ENCODE results near the gene ABCG2.

Gene ABCG2

DNA sequence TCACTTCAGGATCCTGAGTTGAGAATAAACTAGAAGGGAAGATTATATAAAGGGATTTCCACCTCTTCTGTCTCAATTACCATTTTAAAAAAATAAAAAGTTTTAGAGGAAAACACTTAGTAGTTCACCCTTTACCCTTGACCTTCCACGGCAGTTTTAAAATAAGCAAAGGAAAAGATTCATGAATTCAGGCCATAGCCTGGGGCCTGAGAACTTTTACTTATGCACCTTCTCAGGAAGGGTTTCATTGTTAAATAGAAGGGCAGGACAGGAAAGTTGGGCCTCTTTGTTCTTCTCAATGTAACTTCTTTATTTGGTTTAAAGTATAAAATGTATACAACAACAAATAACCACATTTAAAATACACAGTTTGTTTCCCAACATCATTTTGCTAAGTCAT lies 96.1 kb downstream of the ABCG2 start:
- DNase-seq: no peak

DNA sequence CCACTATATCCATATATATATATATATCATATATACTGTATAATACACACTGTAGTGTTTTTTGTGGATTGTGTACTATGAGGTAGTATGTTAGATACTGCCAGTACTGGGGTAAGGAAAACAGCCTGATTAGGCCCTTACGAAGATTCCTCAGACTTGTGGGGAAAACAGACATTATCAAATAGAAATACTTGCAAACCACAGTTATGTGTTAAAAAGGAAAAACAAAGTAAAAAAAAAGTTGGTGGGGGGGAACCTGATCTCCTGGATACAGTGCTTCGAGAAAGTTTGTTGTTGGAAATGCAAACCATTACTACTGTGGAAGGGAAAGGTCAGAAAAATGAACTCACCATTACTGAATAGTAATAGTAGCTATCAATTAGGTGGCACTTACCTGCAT lies 98.0 kb downstream of the ABCG2 start:
- DNase-seq: no peak

DNA sequence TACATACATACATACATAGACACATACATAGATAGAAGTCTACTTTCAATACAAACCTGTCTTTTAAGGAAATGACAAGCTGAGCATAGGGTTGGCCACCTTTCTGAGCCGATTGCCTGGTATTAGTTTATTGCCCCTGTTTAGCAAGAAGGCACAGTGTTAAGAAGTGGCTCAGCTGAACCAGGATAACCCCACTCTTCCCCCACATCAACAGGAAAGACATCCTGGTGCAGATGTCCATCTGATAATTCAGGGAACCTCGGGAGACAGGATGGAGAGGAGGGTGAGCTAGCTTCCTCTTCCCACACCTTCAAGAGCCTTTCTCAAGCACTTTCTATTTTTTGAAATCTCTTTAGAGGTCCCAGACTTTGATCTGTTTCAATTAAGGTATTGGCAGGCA lies 98.7 kb downstream of the ABCG2 start:
- no peak for DNase-seq

DNA sequence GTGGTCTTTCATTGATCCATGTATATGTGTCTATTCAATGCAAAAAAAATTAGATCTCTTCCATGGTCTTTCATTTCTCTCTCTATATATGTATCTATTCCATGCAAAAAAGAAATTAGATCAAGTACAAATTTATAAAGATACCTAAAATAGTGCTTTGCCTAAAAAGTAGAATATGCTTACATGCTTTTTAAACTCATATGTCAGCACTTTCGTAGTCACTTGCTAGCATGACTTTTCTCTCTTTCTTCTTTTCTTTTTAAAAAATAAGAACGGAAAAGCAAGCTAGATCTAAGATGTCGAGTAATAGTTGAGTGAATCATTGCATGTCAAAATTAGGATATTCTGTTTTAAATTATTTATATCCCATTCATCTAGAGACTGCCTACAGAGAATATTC lies 100.1 kb downstream of the ABCG2 start:
- no peak for DNase-seq

DNA sequence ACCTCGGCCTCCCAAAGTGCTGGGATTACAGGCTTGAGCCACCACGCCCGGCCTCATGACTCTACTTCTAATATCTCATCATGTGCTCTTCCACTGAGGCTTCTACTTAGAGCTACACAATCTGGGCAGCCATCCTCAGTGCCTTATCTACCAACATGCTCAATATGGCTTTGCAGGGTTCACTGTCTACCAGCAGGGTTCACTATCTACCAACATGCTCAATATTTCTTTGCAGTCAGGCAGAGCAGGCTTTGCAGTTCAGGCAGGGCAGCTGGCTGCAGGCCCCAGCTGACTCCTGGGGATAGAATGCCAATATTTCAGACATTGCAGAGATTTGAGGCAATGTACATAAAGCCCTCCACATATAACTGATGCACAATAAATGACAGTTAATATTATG lies 103.5 kb downstream of the ABCG2 start:
- DNase-seq: peak; percentile 34

DNA sequence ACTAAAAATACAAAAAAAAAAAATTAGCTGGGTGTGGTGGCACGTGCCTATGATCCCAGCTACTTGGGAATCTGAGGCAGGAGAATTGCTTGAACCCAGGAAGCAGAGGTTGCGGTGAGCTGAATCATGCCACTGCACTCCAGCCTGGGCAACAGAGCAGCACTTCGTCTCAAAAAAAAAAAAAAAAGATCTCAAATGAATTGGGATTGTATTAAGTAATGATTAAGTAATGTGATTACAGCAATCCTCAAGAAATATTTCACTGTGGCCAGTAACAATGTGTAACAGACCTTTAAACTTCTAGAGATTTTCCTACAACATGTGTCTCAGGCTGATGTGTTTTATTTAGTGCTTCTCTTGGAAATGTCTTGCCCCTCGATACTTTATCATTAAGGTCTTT lies 104.2 kb downstream of the ABCG2 start:
- DNase-seq: no peak

DNA sequence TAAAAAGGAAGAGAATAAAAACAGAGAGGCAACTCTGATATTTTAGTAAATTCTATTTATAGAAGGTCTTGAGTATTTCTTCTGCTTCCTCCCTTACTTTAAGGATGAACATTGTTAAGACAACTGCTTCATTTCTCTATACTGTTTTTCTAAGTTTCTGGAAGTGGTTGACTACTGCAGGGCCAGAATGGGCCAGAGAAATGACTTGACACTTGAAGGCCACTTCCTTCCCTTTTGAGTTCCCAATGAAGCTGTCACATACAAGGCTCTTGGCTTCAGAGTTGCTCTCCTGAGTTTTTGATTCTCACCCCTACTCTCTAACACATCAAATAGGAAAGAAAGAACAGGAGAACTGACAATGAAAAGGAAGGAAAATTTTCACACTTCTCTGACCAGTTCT lies 113.4 kb downstream of the ABCG2 start:
- DNase-seq: no peak

DNA sequence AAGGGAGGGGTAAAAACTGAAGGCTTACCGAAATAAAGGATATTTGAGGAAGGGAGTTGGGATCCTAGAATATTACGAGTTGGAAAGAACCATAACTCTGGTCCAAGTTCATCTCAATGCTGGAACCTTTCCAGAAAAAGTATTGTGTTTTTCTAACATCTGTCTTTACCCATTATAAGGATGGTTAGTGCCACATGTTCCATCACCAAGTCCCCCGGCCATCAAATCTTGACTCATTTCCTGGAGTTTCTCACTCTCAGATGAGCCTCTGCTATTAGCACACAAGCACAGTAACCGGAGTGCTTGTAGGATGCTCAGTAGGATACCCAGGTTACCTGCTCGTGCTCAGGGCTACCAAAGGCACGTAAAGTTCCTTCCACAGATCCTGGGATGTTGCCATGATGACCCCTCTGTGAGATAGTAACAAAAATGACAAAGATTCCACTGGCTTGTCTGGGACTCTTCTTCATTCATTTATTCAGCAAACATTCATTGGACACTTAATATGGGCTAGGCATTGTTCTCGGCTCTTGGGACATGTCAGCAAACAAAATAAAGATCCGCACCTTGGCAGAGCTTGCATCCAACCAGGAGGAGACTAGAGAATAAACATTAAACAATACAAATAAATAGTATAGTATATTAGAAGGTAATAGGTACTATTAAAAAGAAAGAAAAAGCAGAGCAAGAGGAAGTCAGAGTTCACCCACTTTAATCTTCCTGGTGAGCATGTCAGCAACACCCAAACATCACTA lies 114.7 kb downstream of the ABCG2 start:
- DNase-seq: no peak

DNA sequence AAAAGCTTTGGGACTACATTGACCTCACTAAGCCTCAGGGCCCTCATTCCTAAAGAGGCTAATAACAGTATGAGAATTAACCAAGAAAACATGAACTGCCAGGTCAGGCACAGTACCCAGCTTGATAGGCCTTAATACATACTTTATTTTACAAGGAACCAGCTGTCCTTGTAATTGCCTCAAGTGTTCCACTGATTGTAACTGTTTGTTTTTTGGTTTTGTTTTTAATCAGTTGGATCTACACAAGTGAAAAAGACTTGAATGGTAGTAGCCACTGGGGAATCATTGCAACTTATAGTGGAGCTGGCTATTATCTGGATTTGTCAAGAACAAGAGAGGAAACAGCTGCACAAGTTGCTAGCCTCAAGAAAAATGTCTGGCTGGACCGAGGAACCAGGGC lies 115.4 kb downstream of the ABCG2 start:
- DNase-seq: no peak

DNA sequence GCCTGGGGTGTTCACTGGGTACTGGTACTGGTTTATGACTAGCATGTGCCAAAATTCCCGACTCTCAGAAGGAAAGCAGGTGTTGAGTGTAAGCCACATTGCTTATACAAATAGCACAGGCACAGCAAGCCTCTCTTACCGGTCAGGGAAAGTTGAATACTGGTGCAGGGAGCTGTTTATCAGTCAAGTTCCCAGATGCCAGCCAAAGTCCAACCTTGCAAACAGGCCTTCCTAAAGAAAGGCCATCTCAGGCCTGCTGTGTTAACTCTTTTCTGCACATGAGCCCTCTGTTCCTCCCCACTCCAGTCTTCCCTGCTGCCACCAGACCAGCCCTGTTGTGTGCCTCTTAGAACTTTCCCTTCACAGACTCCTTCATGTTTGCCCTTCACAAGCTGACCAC lies 116.8 kb downstream of the ABCG2 start:
- no peak for DNase-seq

DNA sequence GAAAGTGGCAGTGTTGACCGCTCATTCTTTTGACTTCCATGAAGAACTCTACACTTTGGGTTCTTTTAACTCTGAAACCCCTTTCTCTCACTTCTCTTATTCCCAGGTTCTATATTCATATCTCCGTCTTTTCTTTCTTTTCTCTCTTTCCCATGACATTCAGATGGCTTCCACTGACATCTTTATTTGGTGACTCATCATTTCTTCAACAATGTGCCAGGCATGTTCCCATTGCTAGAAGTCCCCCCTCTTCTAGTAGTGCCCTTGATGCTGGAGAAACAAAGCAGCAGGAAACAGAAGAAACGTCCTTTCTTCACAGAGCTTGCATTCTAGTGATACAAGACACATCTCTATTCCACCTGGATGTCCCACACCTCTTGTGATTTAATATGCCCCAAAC lies 117.7 kb downstream of the ABCG2 start:
- DNase-seq: no peak

Measured in midbrain (tissue), 1 donor.